ENCODE measurements around the gene OPA1. TPM values are rescaled to one million over a fixed set of nuclear protein-coding genes. Genes with fewer than 3 reads are reported as not detected.

Gene OPA1
- total and polyA plus RNA-seq, 4 donors: 13.3 to 56.5 (median 40.1) TPM

DNA sequence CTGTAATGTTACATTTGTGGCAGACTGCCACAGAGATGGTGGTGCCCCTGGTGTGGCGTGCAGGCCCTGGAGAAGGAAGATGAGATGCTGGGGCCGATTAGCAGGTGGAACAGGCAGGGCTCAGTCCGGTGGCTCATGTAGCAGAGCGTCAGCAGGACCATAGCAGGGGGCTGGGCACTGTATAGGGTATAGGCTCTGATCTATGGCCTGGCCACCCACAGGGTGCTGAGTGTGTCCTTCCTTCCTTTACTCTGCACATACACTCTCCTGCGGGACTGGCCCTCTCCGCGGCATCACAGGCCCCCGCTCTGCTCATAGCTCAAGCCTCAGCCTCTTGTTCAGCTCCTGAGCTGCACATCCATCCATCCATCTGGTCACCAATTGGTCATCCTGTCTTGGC is 143.6 kb downstream of the OPA1 start:
- DNase-seq: no peak
- WGBS, 2 donors: 95 to 99% methylated on average over 7 to 8 of the region's 8 CpGs
- H3K27me3 ChIP-seq (ENCODE audit: control insufficient read depth in 1 of 2, insufficient read depth in 2 of 2, low read length in 1 of 2): no peaks in the 10 kb centered on the region
- intact Hi-C loops (cut with DNase I): no loop called here
- no peak overlapping the region for H3K27ac ChIP-seq (ENCODE audit: low read depth in 1 of 2, low read length in 2 of 2)
- peak; percentile 62 for ATAC-seq (ENCODE audit: low FRiP score)
- no peaks in the 10 kb centered on the region for H3K36me3 ChIP-seq (ENCODE audit: control insufficient read depth in 1 of 2, insufficient read depth in 2 of 2, low read length in 1 of 2)
- H3K4me1 ChIP-seq (ENCODE audit: control insufficient read depth in 1 of 2, insufficient read depth in 2 of 2, low read length in 2 of 2): no peaks in the 10 kb centered on the region
- H3K4me3 ChIP-seq (ENCODE audit: low read length in 2 of 2): no peak overlapping the region
- no peaks in the 10 kb centered on the region for H3K9me3 ChIP-seq (ENCODE audit: control insufficient read depth, low read length)

DNA sequence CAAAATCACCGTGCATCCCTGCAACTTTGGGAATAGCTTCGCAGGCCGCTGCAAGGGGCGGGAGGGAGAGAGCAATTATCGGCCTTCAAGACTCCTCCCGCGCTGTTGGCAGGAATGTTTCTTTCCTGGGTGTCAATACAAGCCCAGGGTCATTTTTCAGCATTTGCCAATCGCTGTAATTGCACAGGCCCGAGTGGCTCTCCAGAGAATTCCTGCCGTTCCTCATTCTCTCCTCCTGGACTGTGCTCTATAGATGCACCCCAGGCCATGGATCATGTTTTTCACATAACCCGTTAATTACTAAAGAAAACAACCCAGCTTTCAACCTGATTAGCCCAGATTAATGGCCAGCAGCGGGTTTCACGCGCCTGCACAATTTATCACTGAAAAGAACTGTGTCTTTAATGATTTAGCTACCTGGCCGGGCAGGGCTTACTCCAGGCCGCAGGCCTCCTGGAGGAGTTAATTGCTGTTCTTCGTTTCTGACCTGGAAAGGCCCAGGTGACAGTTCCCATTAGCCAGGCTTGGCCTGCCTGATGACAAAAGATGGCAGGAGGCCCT is 144.3 kb downstream of the OPA1 start:
- Histone ChIP-seq H3K9me3 (ENCODE audit: control insufficient read depth, low read length) (no peaks in the 10 kb centered on the region), H3K36me3 (ENCODE audit: control insufficient read depth in 1 of 2, insufficient read depth in 2 of 2, low read length in 1 of 2) (no peaks in the 10 kb centered on the region), H3K27ac (ENCODE audit: low read depth in 1 of 2, low read length in 2 of 2) (no peak overlapping the region), H3K27me3 (ENCODE audit: control insufficient read depth in 1 of 2, insufficient read depth in 2 of 2, low read length in 1 of 2) (no peaks in the 10 kb centered on the region), H3K4me1 (ENCODE audit: control insufficient read depth in 1 of 2, insufficient read depth in 2 of 2, low read length in 2 of 2) (no peaks in the 10 kb centered on the region), H3K4me3 (ENCODE audit: low read length in 2 of 2) (no peak overlapping the region)
- no peak for DNase-seq
- ATAC-seq (ENCODE audit: low FRiP score): no peak
- 91% methylated on average over 17 of the region's 17 CpGs for WGBS, 2 donors
- intact Hi-C loops (cut with DNase I): no loop called here

DNA sequence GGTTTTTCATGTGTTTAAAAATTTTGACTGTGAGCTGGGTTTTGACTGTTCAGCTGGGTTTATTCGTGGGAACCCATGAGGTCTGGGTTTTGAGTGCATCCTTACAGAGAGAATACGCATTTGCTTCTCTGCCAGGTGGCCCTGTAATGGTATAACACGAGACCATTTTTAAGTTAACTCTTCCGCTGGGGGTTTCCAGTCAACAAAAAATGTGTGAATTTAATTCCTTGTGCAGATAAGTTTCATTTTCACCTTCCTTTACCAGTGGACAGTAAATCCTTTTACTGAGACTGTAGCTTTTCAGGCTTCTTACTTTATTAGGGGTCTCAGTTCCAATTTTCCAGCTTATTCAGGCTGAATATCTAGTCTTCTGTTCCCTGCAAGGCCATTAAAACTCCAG is 149.6 kb downstream of the OPA1 start:
- no peaks in the 10 kb centered on the region for H3K4me1 ChIP-seq (ENCODE audit: control insufficient read depth in 1 of 2, insufficient read depth in 2 of 2, low read length in 2 of 2)
- H3K9me3 ChIP-seq (ENCODE audit: control insufficient read depth, low read length): no peaks in the 10 kb centered on the region
- no peak overlapping the region for H3K27ac ChIP-seq (ENCODE audit: low read depth in 1 of 2, low read length in 2 of 2)
- no peaks in the 10 kb centered on the region for H3K27me3 ChIP-seq (ENCODE audit: control insufficient read depth in 1 of 2, insufficient read depth in 2 of 2, low read length in 1 of 2)
- ATAC-seq (ENCODE audit: low FRiP score) (no peak), DNase-seq (no peak)
- intact Hi-C loops (cut with DNase I): no loop called here
- 94 to 95% methylated on average over 4 of the region's 4 CpGs for WGBS, 2 donors
- H3K4me3 ChIP-seq (ENCODE audit: low read length in 2 of 2): no peak overlapping the region
- H3K36me3 ChIP-seq (ENCODE audit: control insufficient read depth in 1 of 2, insufficient read depth in 2 of 2, low read length in 1 of 2): no peaks in the 10 kb centered on the region

DNA sequence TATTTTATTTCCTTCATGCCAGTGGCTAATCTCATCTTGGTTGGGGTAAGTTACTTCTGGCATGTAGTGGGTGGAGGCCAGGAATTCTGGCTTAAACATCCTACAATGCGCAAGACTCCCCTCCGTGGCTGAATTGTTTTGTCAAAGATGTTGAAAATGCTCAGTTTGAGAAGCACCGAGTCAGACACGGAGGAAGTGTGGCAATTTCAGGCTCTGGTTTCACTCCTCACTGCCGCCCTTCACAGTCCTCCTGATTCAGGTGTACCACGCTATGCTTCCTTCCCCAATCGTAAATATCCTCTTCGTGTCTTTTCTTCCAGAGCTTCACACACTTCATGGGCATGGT is 150.7 kb downstream of the OPA1 start:
- no peaks in the 10 kb centered on the region for H3K4me1 ChIP-seq (ENCODE audit: control insufficient read depth in 1 of 2, insufficient read depth in 2 of 2, low read length in 2 of 2)
- no peaks in the 10 kb centered on the region for H3K36me3 ChIP-seq (ENCODE audit: control insufficient read depth in 1 of 2, insufficient read depth in 2 of 2, low read length in 1 of 2)
- ATAC-seq (ENCODE audit: low FRiP score): no peak
- no peaks in the 10 kb centered on the region for H3K9me3 ChIP-seq (ENCODE audit: control insufficient read depth, low read length)
- H3K27me3 ChIP-seq (ENCODE audit: control insufficient read depth in 1 of 2, insufficient read depth in 2 of 2, low read length in 1 of 2): no peaks in the 10 kb centered on the region
- H3K4me3 ChIP-seq (ENCODE audit: low read length in 2 of 2): no peak overlapping the region
- H3K27ac ChIP-seq (ENCODE audit: low read depth in 1 of 2, low read length in 2 of 2): no peak overlapping the region
- intact Hi-C loops (cut with DNase I): no loop called here
- 68% methylated on average over 8 of the region's 8 CpGs for WGBS, 2 donors
- DNase-seq: no peak

DNA sequence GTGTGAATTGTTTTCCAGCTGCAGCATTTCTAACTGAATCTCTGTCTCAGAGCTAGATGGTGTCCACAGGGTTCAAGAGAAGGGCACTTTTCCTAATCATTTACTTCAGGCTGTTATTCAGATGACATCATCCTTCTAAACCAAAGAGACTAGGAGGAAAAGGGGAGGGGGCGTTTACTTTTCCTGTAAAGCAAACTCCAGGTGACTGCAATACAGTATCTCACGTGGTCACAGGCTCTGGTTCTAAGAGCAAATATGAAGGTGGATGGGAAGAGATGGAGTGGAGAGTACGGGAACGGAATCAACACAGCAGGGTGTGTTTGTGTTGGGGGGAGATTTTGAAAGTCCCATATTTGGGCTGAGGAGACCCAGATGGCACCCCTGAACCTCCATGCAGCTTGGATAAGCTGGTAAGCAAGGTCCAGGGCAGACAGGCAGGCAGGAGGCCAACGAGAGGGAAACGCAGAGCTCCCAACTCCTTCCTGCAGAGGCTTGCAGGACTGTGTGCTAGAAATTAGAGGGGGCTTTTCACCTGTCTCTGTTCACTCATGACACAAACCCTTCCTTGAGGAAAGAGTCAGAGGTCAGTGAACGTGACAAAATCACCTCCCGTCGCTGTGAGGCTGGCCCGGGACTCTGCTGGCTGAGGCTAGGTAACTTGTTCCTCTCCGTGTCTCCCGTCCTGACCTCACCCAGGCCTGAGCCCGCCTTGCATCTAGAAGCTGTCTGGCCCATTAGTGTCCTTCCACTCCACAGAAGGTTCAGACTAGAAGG is 151.2 kb downstream of the OPA1 start:
- Histone ChIP-seq H3K36me3 (ENCODE audit: control insufficient read depth in 1 of 2, insufficient read depth in 2 of 2, low read length in 1 of 2) (no peaks in the 10 kb centered on the region), H3K4me3 (ENCODE audit: low read length in 2 of 2) (no peak overlapping the region), H3K9me3 (ENCODE audit: control insufficient read depth, low read length) (no peaks in the 10 kb centered on the region), H3K27ac (ENCODE audit: low read depth in 1 of 2, low read length in 2 of 2) (no peak overlapping the region), H3K4me1 (ENCODE audit: control insufficient read depth in 1 of 2, insufficient read depth in 2 of 2, low read length in 2 of 2) (no peaks in the 10 kb centered on the region), H3K27me3 (ENCODE audit: control insufficient read depth in 1 of 2, insufficient read depth in 2 of 2, low read length in 1 of 2) (no peaks in the 10 kb centered on the region)
- intact Hi-C loops (cut with DNase I): no loop called here
- DNase-seq (no peak), ATAC-seq (ENCODE audit: low FRiP score) (no peak)
- 80 to 85% methylated on average over 13 of the region's 13 CpGs for WGBS, 2 donors

DNA sequence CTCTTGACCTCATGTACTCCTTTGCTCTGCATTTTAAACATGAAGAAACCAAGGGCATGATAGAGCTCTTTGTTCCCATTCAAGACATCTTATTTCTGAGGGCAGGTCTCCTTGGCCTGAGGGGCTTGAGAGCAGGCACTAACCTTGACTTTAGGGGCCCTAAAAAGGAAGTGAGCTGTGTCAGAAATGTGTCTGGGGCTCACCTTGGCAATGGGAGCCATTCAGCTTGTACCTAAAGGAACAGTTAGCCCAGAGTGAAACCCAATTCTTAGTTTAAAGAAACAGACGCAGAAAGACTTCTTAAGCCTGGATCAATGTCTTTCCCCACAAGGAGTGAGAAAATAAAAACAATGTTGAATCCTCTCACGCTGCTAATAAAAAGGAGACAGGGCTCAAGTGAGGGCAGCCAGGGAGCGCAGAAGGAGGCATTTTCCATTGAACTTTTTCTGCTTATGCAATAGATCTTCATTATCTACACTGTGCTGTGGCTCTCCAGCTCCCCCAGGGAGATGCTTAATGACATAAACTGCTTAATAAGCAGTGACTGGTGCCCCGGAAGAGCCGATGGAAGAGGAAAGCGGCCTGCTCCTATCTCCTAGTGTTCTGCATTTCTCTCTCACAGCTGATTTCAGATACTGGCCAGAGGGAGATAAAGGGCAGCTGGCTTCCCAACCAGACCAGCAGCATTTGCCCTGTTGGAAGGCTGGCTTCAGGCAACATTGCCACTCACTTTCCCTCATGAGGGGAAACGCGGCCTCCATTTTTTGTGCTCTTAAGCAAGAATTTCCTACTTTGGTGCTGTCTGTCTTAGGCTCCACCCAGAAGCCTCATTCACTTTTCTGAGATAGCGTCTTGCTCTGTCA is 152.0 kb downstream of the OPA1 start:
- ATAC-seq (ENCODE audit: low FRiP score): peak; percentile 22
- intact Hi-C loops (cut with DNase I): no loop called here
- Histone ChIP-seq H3K4me1 (ENCODE audit: control insufficient read depth in 1 of 2, insufficient read depth in 2 of 2, low read length in 2 of 2) (no peaks in the 10 kb centered on the region), H3K4me3 (ENCODE audit: low read length in 2 of 2) (no peak overlapping the region), H3K27me3 (ENCODE audit: control insufficient read depth in 1 of 2, insufficient read depth in 2 of 2, low read length in 1 of 2) (no peaks in the 10 kb centered on the region), H3K27ac (ENCODE audit: low read depth in 1 of 2, low read length in 2 of 2) (no peak overlapping the region), H3K9me3 (ENCODE audit: control insufficient read depth, low read length) (no peaks in the 10 kb centered on the region), H3K36me3 (ENCODE audit: control insufficient read depth in 1 of 2, insufficient read depth in 2 of 2, low read length in 1 of 2) (no peaks in the 10 kb centered on the region)
- 87 to 88% methylated on average over 9 of the region's 9 CpGs for WGBS, 2 donors
- no peak for DNase-seq

DNA sequence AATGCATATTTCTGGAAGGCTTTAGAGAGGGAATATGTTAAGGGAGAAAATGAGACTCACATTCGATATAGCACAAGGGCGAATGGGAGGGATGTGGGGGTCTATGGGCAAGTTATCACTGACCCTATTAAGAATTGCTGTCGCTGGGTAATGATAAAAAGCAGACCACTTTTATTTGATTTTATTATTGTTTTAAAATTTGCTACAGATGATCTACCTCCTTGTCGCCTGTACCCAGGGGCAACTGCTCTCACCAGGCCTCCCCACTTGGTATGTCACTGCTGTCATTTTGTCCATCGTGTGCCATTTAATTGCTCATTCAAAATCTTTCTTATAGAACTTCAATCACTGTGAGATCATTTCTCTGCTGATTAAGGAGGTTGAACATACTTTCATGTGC is 153.8 kb downstream of the OPA1 start:
- no peak for ATAC-seq (ENCODE audit: low FRiP score)
- no peak for DNase-seq
- Histone ChIP-seq H3K36me3 (ENCODE audit: control insufficient read depth in 1 of 2, insufficient read depth in 2 of 2, low read length in 1 of 2) (no peaks in the 10 kb centered on the region), H3K27ac (ENCODE audit: low read depth in 1 of 2, low read length in 2 of 2) (no peak overlapping the region), H3K4me1 (ENCODE audit: control insufficient read depth in 1 of 2, insufficient read depth in 2 of 2, low read length in 2 of 2) (no peaks in the 10 kb centered on the region), H3K27me3 (ENCODE audit: control insufficient read depth in 1 of 2, insufficient read depth in 2 of 2, low read length in 1 of 2) (no peaks in the 10 kb centered on the region), H3K9me3 (ENCODE audit: control insufficient read depth, low read length) (no peaks in the 10 kb centered on the region), H3K4me3 (ENCODE audit: low read length in 2 of 2) (no peak overlapping the region)
- intact Hi-C loops (cut with DNase I): no loop called here
- WGBS, 2 donors: 96 to 98% methylated on average over 5 of the region's 5 CpGs
